Renal cortex interstitium (tissue), 11 donors: ENCODE results near the gene ITPR1. TPM values are rescaled to one million over a fixed set of nuclear protein-coding genes. Genes with fewer than 3 reads are reported as not detected.
A peak's percentile ranks its signal among the peaks of the same experiment; 100 is the strongest.

Experiments
- DNase-seq, 11 donors: peaks; one replicate each; pipeline ENCODE4 v3.0.0-alpha.2; 2013; ENCODE audit warnings: low read depth in 9 of 11, low spot score in 4 of 11; ENCODE audit errors: extremely low read depth in 1 of 11
- polyA plus RNA-seq, 3 donors: library from polyadenylated mRNA; unstranded; fragments of 120-200 nt; gene quantifications; one replicate each; pipeline ENCODE4 v1.2.1, GENCODE V29; 2013; ENCODE audit not compliant: insufficient read length in 3 of 3

Gene ITPR1
- polyA plus RNA-seq, 3 donors: 51.9 to 63.3 (median 56.4) TPM

DNA sequence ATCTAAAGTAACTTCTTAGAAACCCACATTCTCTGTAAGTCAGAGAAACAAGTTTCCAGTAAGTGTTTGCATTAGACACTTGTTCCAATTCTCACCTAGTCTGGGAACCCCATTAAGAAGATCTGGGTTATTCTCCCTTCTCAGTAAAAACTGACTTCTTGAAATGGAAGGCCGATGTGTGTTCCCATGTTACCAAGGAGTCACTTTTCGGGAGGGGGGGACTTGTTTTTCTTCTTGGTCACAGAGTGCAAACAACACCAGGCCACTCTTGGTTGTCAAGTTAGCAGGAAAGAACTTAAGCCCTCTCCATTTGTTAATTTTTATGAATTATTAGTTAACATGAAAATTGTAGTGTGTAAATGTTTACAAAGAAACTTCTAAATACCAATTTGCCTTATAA is 55.6 kb downstream of the ITPR1 start:
- DNase-seq: no peak

DNA sequence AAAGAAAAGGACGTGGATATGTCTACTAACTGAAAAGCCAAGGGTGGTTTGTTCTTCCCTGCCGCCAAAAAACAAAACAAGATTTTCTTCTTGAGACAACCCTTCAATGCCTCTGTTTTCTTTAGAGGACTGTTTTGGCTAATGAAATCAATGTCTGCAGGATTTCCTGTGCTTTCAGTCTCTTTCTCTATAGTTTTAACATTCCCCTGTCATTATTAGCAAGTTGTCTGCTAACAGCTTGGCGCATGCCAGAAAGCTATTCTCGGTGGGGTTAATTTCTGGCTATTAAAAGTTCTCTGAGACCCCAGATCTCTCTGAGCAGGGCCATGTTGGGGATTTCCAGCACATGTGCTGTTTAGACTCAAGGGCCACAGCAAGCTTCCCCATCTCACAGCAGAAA is 56.7 kb downstream of the ITPR1 start:
- no peak for DNase-seq

GRCh38 chr3:4551051-4551711 is 58.0 kb downstream of the ITPR1 start:
- DNase-seq: peak in 8 of 11 donors; percentile 44 to 67 (median 54)

- no peak for DNase-seq
Observed at GRCh38 chr3:4551794-4552442, 58.8 kb downstream of the ITPR1 start.

- DNase-seq: no peak
Observed at GRCh38 chr3:4552811-4553210, 59.7 kb downstream of the ITPR1 start.

GRCh38 chr3:4561661-4562060 is 68.5 kb downstream of the ITPR1 start:
- DNase-seq: no peak

DNA sequence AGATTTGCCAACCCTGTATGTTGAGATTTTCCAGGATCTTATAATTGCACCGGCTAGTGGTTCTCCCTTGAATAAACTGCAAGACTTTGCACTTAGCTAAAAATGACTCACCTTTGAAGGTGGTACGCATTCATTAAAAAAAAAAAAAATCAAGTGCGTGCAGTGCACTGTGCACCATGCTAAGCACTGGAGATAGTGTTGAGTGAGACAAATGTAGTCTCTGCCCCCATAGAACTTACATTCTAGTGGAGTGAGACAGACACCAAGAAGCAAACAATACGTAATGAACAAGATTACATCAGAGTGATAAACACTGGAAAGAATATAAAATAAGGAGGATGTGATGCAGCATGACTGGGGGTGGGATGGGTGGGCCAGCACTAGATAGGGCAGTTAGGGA is 69.4 kb downstream of the ITPR1 start:
- DNase-seq: no peak

DNA sequence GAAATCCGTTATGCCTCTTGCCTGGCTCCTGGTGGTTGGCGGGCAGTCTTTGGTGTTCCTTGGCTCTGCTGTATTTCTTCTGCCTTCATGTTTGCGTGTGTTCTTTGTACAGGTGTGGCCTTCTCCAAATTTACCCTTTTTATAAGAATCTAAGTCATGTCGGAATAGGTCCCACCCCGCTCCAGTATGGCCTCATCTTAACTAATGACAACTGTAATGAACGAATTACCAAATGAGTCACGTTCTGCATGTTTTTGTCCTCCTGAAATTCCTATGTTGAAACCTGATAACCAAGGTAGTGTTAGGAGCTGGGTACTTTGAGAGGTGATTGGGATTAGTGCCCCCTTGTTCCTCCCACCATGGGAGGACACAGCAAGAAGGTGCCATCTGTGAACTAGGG is 71.1 kb downstream of the ITPR1 start:
- no peak for DNase-seq

- DNase-seq: no peak
Observed at GRCh38 chr3:4564928-4565586, 71.9 kb downstream of the ITPR1 start.

- no peak for DNase-seq
Observed at GRCh38 chr3:4565809-4566501, 72.8 kb downstream of the ITPR1 start.

GRCh38 chr3:4568841-4569240 is 75.7 kb downstream of the ITPR1 start:
- DNase-seq: no peak

DNA sequence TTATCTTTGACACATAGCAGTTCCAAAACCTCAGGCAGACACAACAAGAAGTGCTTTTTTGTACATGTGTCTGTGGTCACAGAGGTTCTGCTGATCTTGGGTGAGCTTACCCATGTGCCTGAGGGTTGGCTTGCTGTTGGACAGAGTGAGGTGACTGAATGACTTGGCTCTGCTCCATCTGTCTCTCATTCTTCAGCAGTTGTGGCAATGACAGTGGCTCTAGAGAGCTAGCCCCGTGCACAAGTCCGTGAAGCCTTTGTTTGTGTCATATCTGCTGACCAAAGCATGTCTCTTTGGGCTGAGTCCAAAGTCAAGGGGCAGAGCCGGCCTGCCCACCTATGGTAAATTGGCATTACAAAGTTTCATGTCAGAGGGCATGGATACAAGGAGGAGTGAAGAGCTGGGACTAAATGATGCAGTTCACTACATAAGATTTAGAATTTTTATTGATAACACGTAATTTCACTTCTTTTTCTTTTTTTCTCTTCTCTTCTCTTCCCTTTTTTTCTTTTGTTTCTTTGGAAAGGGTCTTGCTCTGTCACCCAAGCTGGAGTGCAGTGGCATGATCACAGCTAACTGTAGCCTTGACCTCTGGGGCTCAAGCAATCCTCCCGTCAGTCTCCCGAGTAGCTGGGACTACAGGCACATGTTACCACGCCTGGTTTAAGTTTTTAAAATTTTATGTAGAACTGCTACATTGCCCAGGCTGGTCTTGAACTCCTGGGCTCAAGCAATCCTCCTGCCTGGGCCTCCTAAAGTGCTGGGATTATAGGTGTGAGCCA is 77.9 kb downstream of the ITPR1 start:
- no peak for DNase-seq

- no peak for DNase-seq
Observed at GRCh38 chr3:4571690-4572334, 78.7 kb downstream of the ITPR1 start.

GRCh38 chr3:4573153-4573552 is 80.0 kb downstream of the ITPR1 start:
- no peak for DNase-seq

DNA sequence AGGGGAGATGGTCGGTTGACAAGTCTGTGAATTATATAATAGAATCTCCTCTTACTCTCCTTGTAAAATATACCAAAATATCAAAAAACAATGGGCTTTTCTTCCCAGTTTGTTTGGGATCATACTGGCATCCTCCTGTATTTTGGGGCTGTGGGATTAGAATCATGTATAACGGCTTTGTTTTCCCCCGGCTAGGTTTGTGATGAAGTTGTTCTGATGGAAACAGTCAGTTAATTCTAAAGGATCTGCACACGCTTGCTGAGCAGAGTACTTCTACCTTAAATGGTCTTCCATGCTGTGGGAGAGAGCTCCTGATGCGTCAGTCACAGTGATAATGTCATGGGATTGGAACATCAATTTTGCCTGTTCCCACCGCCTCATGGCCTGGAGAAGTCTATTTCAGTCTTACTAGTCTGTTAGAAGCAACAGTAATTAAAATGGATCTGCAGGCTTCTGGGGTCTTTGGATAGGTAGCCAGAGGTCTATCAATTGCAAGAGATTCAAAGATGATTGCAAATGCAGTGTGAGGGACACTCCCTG is 81.3 kb downstream of the ITPR1 start:
- no peak for DNase-seq

DNA sequence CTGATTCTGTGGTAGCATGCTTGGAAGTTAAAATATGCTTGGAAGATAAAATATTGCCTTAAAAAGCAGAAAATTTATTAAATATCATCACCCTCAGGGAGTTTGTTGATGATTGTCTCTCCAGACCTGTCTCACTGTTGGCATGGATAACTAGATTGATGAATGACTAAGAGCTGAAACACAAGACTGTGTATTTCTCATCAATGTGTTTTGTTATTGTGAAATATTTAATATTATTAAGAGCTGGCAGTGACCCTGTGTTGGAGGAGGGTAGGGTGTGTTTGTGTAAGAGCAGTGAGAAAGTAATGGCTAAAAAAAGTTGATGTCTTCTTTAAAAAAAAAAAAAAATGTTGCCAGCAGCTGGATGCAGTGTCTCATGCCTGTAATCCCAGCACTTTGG is 82.2 kb downstream of the ITPR1 start:
- no peak for DNase-seq

GRCh38 chr3:4577721-4578120 is 84.6 kb downstream of the ITPR1 start:
- no peak for DNase-seq

DNA sequence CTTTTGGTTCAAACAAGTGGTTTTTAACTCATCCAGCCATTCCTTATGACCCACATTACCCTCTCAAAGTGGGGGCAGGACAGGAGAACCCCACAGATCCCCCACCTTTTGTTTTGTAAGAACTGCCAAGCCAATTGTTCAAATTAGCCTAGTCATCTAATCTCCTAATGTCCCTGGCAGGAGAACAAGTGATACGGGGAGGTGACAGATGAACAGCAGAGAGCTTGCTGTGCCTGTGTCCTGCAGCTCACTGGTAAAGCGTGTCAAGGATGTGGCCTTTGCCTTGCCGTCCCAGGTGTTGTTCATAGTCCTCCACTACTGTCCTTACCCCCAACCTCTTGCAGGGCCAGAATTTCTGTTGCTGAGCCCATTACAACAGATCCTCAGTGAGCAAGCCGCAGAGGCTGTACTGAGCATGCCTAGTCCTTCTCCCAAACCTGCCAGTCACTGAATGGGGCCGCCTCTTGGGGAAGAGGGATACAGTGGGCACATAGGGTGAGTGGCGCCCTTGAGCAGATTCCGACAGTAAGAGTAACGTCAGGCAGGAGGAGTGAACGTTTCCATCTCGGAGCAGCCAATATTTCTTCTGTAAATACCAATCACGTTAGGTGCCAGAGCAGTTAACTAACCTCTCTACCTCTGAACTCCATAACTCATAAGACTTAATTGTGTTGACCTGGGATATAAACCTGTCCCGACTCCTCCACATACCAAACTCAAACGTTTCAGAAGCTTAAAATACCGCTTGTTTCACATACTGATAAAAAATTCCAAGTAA is 87.4 kb downstream of the ITPR1 start:
- peak in 5 of 11 donors; percentile 38 to 63 (median 52) for DNase-seq
